AML-193 (cell line): Measurements from ENCODE around the gene LY6G6D.

Source experiments
- DNase-seq, 2 experiments: peaks; one replicate each; lab custom pipeline; 2025; lab: John Stamatoyannopoulos, UW

Gene LY6G6D

GRCh38 chr6:31736021-31736767 lies 21.0 kb downstream of the LY6G6D start, which contains the start of gene CLIC1:
Gene CLIC1 (minus strand): TSS chr6:31736530. CDS start chr6:31736300, 230 bp downstream.
- DNase-seq, result peak; percentile 89 to 92

- no peak for DNase-seq
These were observed 21.7 kb downstream of the LY6G6D start for GRCh38 chr6:31736768-31737314.

DNA sequence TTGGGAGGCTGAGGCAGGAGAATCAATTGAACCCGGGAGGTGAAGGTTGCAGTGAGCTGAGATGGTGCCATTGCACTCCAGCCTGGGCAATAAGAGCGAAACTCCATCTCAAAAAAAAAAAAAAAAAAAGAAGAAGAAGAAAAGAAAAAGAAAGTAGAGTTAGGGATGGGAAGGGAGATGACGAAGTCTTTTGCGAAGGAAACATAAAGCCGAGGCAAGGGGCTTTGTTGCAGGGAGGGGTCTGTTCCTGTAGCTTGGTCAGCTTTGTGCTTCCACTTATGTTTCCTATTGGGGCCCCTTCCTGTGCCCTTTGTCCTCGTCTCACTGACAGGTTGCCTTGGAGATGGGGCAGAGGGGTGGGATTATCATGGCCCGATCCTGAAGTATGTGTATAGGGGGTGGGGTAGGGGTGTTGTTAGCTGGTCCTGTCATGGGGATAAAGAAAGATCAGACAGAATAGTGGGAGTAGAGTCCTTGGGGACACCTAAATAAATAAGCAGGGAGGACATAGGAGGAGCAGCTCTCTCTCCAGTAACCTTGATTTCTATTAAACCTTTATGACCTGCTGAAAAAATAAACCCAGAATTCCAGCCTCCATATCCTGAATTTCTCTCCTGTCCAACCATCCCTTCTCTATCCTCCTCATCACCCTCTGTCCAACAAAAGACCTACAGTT lies 22.3 kb downstream of the LY6G6D start:
- peak; percentile 53 to 60 for DNase-seq

- DNase-seq, result peak; percentile 98 to 99
These were observed 23.1 kb downstream of the LY6G6D start for GRCh38 chr6:31737991-31738979.

DNA sequence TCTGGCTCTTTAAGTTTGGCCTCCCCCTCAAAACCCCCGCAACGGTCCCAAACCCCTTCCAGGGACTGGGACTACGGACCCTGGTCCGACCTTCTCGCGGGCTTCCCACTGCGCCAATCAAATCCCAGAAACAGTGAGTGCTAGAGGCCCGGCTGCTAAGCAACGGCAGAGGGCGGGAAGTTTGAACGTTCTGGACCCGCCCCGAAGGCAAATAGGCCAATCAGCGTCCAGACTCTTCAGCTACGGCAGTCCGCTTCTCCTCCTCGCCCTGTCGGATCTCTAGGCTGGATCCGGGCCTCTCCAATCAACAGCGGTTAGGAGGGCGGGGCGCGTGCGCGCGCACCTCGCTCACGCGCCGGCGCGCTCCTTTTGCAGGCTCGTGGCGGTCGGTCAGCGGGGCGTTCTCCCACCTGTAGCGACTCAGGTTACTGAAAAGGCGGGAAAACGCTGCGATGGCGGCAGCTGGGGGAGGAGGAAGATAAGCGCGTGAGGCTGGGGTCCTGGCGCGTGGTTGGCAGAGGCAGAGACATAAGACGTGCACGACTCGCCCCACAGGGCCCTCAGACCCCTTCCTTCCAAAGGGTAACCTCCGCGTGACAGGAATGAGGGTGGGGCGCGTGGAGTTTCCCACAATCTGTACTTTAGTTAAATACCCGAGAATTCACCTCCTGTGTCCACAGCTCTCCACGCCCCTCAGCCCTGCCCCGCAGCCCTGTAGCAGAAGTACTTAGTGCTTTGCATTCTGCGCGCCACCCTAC lies 24.7 kb downstream of the LY6G6D start, which contains the start of gene MSH5:
MSH5 (plus strand) TSS at position 367 of the 758 bp plus-strand sequence. CDS start 462 bp downstream, outside the sequence.
- peak; percentile 100 for DNase-seq

- DNase-seq, result peak; percentile 53 to 73
These were observed 25.5 kb downstream of the LY6G6D start for GRCh38 chr6:31740397-31741223.

DNA sequence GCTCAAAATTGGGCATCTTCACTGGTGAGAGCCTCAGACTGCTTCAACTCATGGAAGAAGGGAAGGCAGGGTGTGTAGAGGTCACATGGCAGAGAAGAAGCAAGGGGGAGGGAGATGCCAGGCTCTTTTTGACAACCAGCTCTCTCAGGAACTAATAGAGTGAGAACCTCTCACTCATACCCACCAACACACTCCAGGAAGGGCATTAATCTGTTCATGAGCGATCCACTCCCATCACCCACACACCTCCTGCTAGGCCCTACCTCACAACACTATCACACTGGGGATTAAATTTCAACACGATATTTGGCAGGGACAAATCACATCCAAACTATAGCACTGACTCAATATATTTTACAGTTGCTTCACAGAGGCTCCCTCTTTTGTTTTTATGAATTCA lies 26.7 kb downstream of the LY6G6D start:
- no peak for DNase-seq

GRCh38 chr6:31742894-31743293 lies 27.7 kb downstream of the LY6G6D start:
- no peak for DNase-seq

DNA sequence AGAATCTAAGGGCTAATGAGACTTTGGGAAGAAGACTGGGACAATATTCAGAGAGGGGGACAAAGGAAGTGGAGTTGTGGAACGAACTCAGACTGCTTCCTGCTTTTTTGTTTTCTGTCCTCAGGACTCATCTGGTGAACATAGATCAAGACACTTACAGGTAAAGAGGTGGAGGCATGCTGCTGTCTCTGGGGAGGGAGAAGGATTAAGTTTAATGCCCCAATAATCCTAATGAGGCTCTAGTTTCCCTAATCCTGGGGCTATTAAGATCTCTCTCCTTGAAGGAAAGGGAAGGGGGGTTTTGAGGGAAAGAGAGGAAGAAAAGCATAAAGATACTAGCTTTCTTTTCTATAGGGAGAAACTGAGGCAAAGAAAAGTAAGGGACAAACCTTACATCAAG lies 29.3 kb downstream of the LY6G6D start:
- DNase-seq, result no peak

DNA sequence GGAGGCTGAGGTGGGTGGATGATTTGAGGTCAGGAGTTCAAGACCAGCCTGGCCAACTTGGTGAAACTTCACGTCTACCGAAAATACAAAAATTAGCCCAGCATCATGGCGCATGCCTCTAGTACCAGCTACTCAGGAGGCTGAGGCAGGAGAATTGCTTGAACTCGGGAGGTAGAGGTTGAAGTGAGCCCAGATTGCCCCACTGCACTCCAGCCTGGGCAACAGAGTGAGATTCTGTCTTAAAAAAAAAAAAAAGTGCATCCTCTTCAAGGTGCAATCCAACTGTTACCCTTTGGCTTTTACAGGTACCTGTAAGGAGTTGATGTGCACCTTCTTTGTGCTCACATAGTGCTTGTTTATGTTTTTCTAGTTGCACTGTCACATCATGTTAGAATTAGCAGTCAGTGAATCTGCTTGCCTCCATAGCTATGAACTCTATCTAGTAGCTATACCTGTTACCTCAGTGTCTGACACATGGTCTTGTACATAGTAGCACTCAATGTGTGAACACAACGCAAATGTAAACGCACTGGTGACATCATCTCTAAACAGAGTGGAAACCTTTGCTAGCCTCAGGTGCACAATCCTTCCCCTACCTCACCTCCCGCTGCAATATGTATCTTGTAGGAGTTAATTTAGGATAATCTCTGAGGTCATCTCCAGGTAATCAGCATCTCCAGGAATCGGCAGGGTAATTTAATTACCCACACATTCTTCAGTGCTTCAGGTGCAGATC lies 34.3 kb downstream of the LY6G6D start:
- DNase-seq, result no peak

- no peak for DNase-seq
These were observed 35.4 kb downstream of the LY6G6D start for GRCh38 chr6:31750411-31751022.

GRCh38 chr6:31752739-31753319 lies 37.7 kb downstream of the LY6G6D start:
- no peak for DNase-seq

DNA sequence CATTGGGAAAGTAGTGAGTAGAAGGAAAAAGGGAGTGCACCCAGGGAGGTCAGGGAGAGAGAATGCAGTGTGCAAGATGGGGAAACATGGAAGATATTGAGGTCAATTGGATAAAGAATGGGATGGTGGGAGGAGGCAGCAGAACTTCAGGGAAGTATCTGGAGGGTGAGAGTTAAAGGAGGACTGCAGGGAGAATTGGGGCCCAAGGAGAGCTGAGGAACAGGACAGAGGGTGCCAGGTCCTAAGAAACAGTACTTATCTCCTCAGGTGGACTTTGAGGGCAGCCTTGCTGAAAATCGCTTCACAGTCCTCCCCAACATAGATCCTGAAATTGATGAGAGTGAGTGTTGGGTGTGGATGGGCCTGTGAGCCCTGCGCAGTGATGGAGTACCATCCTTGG lies 43.1 kb downstream of the LY6G6D start:
- DNase-seq, result no peak

- no peak for DNase-seq
These were observed 45.6 kb downstream of the LY6G6D start for GRCh38 chr6:31760790-31761189.

DNA sequence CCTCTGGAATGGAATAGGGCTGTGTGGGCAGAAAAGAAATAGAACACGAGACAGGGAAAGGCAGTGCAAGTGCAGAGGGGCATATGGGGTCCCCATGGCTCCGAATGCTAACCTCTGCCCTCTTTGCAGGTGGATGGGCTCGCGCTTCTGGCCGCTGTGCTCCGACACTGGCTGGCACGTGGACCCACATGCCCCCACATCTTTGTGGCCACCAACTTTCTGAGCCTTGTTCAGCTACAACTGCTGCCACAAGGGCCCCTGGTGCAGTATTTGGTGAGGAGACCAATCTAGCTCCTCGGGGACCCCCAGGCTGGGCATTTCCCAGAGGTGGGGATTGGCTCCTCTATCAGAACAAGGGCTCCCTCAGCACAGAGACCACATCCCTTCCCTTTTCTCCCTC lies 46.2 kb downstream of the LY6G6D start:
- no peak for DNase-seq

GRCh38 chr6:31762356-31762755 lies 47.2 kb downstream of the LY6G6D start, which contains the start of gene SAPCD1:
Gene SAPCD1 (plus strand): TSS chr6:31762656. CDS start chr6:31763055, 399 bp downstream.
- no peak for DNase-seq

DNA sequence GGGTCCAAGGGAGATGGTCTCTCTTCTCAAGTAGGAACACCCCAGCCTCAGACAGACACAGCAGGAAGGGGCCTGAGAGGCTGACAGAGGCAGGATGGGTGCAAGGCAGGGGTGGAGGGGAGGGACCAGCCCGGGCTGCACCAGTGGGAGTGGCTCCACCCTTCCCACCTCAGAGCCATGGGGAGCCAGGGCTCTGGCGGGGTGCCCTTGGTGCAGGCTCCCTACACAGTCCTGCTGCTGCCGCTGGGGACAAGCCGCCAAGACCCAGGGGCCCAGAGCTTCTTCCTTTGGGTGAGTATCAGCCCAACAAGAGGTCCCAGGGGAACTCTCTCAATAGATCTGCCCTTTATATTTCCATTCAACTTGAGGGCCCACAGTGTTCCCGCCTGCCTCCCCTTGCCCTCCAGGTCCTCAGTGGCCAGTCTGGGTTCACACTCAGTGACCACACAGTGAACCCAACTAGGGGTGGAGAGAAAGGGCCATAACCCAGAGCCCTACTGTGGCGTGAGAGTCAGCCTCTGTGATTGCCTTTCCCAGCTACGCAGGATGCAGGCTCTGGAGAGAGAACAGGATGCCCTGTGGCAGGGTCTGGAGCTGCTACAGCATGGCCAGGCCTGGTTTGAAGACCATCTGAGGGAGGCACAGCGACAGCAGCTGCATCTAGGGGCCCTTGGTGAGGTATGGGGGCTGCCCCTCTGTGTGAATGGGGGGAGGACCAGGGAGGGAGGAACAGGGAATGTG lies 47.9 kb downstream of the LY6G6D start:
- no peak for DNase-seq

DNA sequence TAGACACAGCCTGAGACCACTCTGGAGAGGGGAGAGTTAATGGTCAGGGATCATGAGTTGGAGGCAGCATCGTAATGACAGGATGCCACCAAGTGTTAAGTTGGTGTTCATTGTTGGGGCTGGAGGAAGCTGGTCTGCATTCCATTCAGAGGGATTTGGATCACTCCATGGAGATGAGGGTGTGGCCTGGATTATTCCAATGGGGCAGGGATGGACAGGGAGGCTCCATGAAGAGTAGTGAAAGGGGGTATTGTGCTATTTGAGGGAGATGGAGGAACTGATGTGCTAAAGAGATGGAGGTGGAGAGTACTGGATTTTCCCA lies 48.4 kb downstream of the LY6G6D start:
- DNase-seq, result no peak
